ENCODE results near the gene CHIT1. TPM values are rescaled to one million over a fixed set of nuclear protein-coding genes. Genes with fewer than 3 reads are reported as not detected.
A peak's percentile ranks its signal among the peaks of the same experiment; 100 is the strongest.

The CHIT1 gene
- total RNA-seq, 4 donors from 2014 or later = 0.45 to 9.0 (median 1.2) TPM; not detected in 1

DNA sequence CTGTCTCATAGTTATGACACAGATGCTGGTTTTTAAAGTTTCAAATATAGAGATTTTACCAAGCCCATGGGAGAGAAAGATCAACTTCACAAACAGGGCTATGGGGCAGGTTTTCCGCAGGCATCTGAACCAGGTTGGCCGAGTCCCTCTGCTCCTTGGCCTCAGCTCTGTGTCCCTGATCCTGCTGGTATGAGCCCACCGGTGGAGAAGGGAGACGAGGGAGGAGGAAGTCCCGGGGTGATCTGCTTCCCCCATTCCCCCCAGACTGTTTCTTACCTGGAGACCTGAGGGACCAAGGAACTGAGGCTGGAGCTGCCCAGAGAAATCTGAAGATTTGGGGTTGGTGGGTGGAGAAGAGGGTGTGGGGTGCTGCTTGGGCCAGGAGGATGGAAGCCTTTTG, 46.9 kb upstream of the CHIT1 start:
- intact Hi-C loops (cut with DNase I) = loop anchor here (10.0 kb wide), 2 partner anchors 168 to 418 kb away; no protein-coding TSS in a partner anchor
- Histone ChIP-seq H3K36me3 (no peaks in the 10 kb centered on the region), H3K27me3 (no peaks in the 10 kb centered on the region), H3K4me1 (peaks cover 51 to 80% of the 10 kb centered on the region in 2 donors), H3K4me3 (replicated peaks in 1 of 3) (no peak overlapping the region), H3K27ac (peak overlapping the region in 2 of 3 donors; percentile 74 to 83), H3K9me3 (no peaks in the 10 kb centered on the region)
- no peak for TF ChIP-seq POLR2A (IDR thresholded peaks at IDR 0.05)
- no peak for TF ChIP-seq CTCF (IDR thresholded peaks at IDR 0.05)
- 77 to 89% methylated on average over 5 of the region's 5 CpGs for WGBS, 2 donors
- no peak for DNase-seq

- H3K9me3 ChIP-seq = no peaks in the 10 kb centered on the region
- DNase-seq = no peak
- H3K4me3 ChIP-seq (replicated peaks in 1 of 3) = no peak overlapping the region
- no peak for TF ChIP-seq CTCF (IDR thresholded peaks at IDR 0.05)
- no peak for TF ChIP-seq POLR2A (IDR thresholded peaks at IDR 0.05)
- H3K27ac ChIP-seq = peak overlapping the region in 2 of 3 donors; percentile 73 to 90
- intact Hi-C loops (cut with DNase I) = loop anchor here (10.0 kb wide), 2 partner anchors 169 to 419 kb away; no protein-coding TSS in a partner anchor
- H3K4me1 ChIP-seq = peaks cover 51 to 81% of the 10 kb centered on the region in 2 donors
- WGBS, 2 donors = 90 to 95% methylated on average over 11 of the region's 11 CpGs
- H3K27me3 ChIP-seq = no peaks in the 10 kb centered on the region
- no peaks in the 10 kb centered on the region for H3K36me3 ChIP-seq
These were observed 46.3 kb upstream of the CHIT1 start for GRCh38 chr1:203275656-203276272.

- peaks cover 51 to 89% of the 10 kb centered on the region in 2 donors for H3K4me1 ChIP-seq
- intact Hi-C loops (cut with DNase I) = loop anchor here (5.0 to 10.0 kb wide), 4 partner anchors 63 to 420 kb away; no protein-coding TSS in a partner anchor
- 50 to 57% methylated on average over 12 of the region's 12 CpGs for WGBS, 2 donors
These were observed 45.3 kb upstream of the CHIT1 start for GRCh38 chr1:203274603-203275381.

DNA sequence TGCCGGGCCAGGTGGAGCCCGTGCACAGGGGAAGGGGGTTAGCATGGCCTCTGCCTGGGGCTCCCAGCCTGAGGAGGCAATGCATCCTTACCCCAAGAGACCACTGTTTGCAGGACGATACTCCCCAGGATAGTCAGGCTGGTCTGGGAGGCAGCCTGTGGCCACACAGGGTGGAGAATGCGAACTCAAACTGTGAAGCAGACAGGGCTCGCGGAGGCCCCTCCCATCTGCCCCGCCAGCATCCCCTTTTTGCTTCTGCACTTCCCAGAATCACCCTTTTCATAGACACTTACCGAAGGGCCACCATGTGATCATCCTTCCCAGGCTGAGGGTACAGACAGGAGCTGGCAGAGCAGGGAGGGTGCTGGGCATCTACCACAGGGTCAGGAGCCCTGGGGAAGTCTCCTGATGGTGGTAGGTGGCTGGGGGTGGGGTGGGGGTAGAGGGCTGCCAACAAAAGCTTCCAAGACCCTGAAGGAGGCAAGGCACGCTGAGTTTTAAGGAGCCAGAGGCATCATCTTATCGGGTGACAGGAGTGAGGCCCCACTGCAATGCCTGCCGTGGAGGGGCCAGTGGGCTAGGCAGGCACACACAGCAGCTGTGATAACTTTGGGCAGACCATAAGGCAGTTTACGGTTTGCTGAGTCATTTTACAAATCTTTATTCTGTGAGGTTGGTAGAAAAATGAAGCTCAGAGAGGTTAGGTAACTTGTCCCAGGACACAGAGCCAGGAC, 44.6 kb upstream of the CHIT1 start:
- TF ChIP-seq POLR2A (IDR thresholded peaks at IDR 0.05) (no peak), CTCF (IDR thresholded peaks at IDR 0.05) (no peak)
- no peaks in the 10 kb centered on the region for H3K27me3 ChIP-seq
- H3K4me3 ChIP-seq (replicated peaks in 1 of 3) = no peak overlapping the region
- H3K4me1 ChIP-seq = peaks cover 50 to 90% of the 10 kb centered on the region in 2 donors
- peak; percentile 27 to 36 for DNase-seq
- 87 to 92% methylated on average over 12 of the region's 12 CpGs for WGBS, 2 donors
- H3K27ac ChIP-seq = peak overlapping the region; percentile 73 to 90 (median 74)
- no peaks in the 10 kb centered on the region for H3K36me3 ChIP-seq
- intact Hi-C loops (cut with DNase I) = loop anchor here (5.0 to 10.0 kb wide), 4 partner anchors 63 to 421 kb away; no protein-coding TSS in a partner anchor
- H3K9me3 ChIP-seq = no peaks in the 10 kb centered on the region

More at GRCh38 chr1:203274603-203275381, 45.3 kb upstream of the CHIT1 start:
- Histone ChIP-seq H3K9me3 (no peaks in the 10 kb centered on the region), H3K27ac (peak overlapping the region; percentile 73 to 90 (median 74)), H3K36me3 (no peaks in the 10 kb centered on the region), H3K4me3 (replicated peaks in 1 of 3) (no peak overlapping the region), H3K27me3 (no peaks in the 10 kb centered on the region)
- TF ChIP-seq POLR2A (IDR thresholded peaks at IDR 0.05) = peak in 1 of 2 donors; percentile 42
- TF ChIP-seq CTCF (IDR thresholded peaks at IDR 0.05) = no peak
- DNase-seq = peak; percentile 71 to 73
